GM15510 (cell line): ENCODE results near the gene PCDHA3.
"Not testable (repeated sequence)": the region's sequence is repeated elsewhere in the genome, so short reads cannot be mapped to it uniquely, and the experiment has no call there.

Source experiments
- POLR2A ChIP-seq: IDR thresholded peaks from 3 replicates; pipeline ENCODE4 v1.6.1; 2011; ENCODE audit warnings: borderline replicate concordance; ENCODE audit not compliant: insufficient read length; ENCODE audit errors: extremely low read depth

PCDHA3 gene

GRCh38 chr5:140808889-140809291, 8.0 kb downstream of the PCDHA3 start:
- TF ChIP-seq POLR2A, result no peak

GRCh38 chr5:140821375-140822280, 20.8 kb downstream of the PCDHA3 start, which contains the start of gene PCDHA5:
PCDHA5 (plus strand) TSS chr5:140821613.
- no peak for TF ChIP-seq POLR2A

- TF ChIP-seq POLR2A, result no peak
Measured at GRCh38 chr5:140822281-140822629, 21.4 kb downstream of the PCDHA3 start.

GRCh38 chr5:140823475-140823874, 22.6 kb downstream of the PCDHA3 start:
- no peak for TF ChIP-seq POLR2A

GRCh38 chr5:140827704-140828361, 27.0 kb downstream of the PCDHA3 start, which contains the start of gene PCDHA6:
PCDHA6 (plus strand) TSS chr5:140827960; CDS start chr5:140828092, 132 bp downstream.
- no peak for TF ChIP-seq POLR2A

GRCh38 chr5:140828362-140828737, 27.5 kb downstream of the PCDHA3 start:
- TF ChIP-seq POLR2A, result no peak

- TF ChIP-seq POLR2A, result no peak
Measured at GRCh38 chr5:140833993-140834392, 33.1 kb downstream of the PCDHA3 start, which contains the start of gene PCDHA7. PCDHA7 (plus strand) TSS chr5:140834269; CDS start chr5:140834384, 115 bp downstream.

- TF ChIP-seq POLR2A, result no peak
Measured at GRCh38 chr5:140835622-140836510, 35.0 kb downstream of the PCDHA3 start.

- no peak for TF ChIP-seq POLR2A
Measured at GRCh38 chr5:140840978-140841962, 40.4 kb downstream of the PCDHA3 start, which contains the start of gene PCDHA8. PCDHA8 (plus strand) TSS chr5:140841187; CDS start chr5:140841322, 135 bp downstream.

- TF ChIP-seq POLR2A, result no peak
Measured at GRCh38 chr5:140842798-140843733, 42.2 kb downstream of the PCDHA3 start.

- not testable (repeated sequence) for TF ChIP-seq POLR2A
Measured at GRCh38 chr5:140848139-140849102, 47.6 kb downstream of the PCDHA3 start, which contains the start of gene PCDHA9. PCDHA9 (plus strand) TSS chr5:140848382; CDS start chr5:140848496, 114 bp downstream.
